K562 (cell line): ENCODE measurements around the gene CAPN2.

Experiments
- ELK1 ChIP-seq: sonication (generic); formaldehyde crosslinking; IDR thresholded peaks from 2 replicates; pipeline ENCODE4 v1.8.1; 2022; ENCODE audit warnings: missing genetic modification reagents
- HMGXB4 ChIP-seq: sonication (generic); formaldehyde crosslinking; IDR thresholded peaks from 2 replicates; pipeline ENCODE4 v1.8.1; 2023; ENCODE audit warnings: mild to moderate bottlenecking, missing genetic modification reagents
- MYC ChIP-seq, 2 experiments: fragments of 250-450 bp in 1 of 2; sonication (Bioruptor Pico) in 1 of 2; IDR thresholded peaks; 2 replicates each; pipeline versions ENCODE4 v1.5.1 to v1.6.1; 2012 to 2021; ENCODE audit warnings: low read depth in 2 of 2, borderline replicate concordance in 1 of 2, improper control_type of control experiment in 1 of 2, low read length in 1 of 2, mild to moderate bottlenecking in 1 of 2, moderate library complexity in 1 of 2
- POLR2AphosphoS2 ChIP-seq: IDR thresholded peaks from 2 replicates; pipeline ENCODE4 v1.6.1; 2012; ENCODE audit warnings: low read length, improper control_type of control experiment
- ZNF121 ChIP-seq: sonication (generic); formaldehyde crosslinking; conservative IDR thresholded peaks from 2 replicates; pipeline ENCODE4 v1.8.0; 2022; ENCODE audit warnings: missing genetic modification reagents
- ZNF324 ChIP-seq: fragments of 250-450 bp; sonication (Bioruptor Pico); IDR thresholded peaks from 2 replicates; pipeline ENCODE4 v1.4.0; 2020; ENCODE audit warnings: mild to moderate bottlenecking
- TF ChIP-seq, protein P1 (sequence below), 3 experiments: IDR thresholded peaks in 2 of 3; conservative IDR thresholded peaks in 1 of 3; 2 replicates each; pipeline ENCODE4 v1.5.1; 2011 to 2012; ENCODE audit warnings: low read length in 3 of 3, mild to moderate bottlenecking in 3 of 3, control low read depth in 2 of 3, improper control_type of control experiment in 1 of 3, inconsistent platforms in 1 of 3, low read depth in 1 of 3, mixed read lengths in 1 of 3, moderate library complexity in 1 of 3; ENCODE audit not compliant: insufficient read depth in 2 of 3
- TF ChIP-seq, protein P2 (sequence below): sonication (generic); formaldehyde crosslinking; IDR thresholded peaks from 2 replicates; pipeline ENCODE4 v1.5.0; 2020; ENCODE audit warnings: missing genetic modification reagents

- TF ChIP-seq ZNF121 (CRISPR knock-in tag) (no peak), ZNF324 (CRISPR knock-in tag) (no peak), HMGXB4 (CRISPR knock-in tag) (no peak), POLR2AphosphoS2 (no peak), ELK1 (no peak), MYC (IDR thresholded peaks at IDR 0.05; ENCODE audit: low read depth, low read length) (no peak), MYC (CRISPR knock-in tag; IDR thresholded peaks at IDR 0.05; ENCODE audit: borderline replicate concordance, low read depth) (no peak)
- TF ChIP-seq, protein P1, sequence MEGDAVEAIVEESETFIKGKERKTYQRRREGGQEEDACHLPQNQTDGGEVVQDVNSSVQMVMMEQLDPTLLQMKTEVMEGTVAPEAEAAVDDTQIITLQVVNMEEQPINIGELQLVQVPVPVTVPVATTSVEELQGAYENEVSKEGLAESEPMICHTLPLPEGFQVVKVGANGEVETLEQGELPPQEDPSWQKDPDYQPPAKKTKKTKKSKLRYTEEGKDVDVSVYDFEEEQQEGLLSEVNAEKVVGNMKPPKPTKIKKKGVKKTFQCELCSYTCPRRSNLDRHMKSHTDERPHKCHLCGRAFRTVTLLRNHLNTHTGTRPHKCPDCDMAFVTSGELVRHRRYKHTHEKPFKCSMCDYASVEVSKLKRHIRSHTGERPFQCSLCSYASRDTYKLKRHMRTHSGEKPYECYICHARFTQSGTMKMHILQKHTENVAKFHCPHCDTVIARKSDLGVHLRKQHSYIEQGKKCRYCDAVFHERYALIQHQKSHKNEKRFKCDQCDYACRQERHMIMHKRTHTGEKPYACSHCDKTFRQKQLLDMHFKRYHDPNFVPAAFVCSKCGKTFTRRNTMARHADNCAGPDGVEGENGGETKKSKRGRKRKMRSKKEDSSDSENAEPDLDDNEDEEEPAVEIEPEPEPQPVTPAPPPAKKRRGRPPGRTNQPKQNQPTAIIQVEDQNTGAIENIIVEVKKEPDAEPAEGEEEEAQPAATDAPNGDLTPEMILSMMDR (IDR thresholded peaks at IDR 0.05 in 2 of 3, conservative IDR thresholded peaks at IDR 0.05 in 1 of 3; ENCODE audit: insufficient read depth in 2 of 3, low read depth in 1 of 3, low read length in 3 of 3), result no peak
- TF ChIP-seq, protein P2, sequence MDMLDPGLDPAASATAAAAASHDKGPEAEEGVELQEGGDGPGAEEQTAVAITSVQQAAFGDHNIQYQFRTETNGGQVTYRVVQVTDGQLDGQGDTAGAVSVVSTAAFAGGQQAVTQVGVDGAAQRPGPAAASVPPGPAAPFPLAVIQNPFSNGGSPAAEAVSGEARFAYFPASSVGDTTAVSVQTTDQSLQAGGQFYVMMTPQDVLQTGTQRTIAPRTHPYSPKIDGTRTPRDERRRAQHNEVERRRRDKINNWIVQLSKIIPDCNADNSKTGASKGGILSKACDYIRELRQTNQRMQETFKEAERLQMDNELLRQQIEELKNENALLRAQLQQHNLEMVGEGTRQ (CRISPR knock-in tag), result no peak
These were observed 13.2 kb downstream of the CAPN2 start for GRCh38 chr1:223725578-223725977.
